GM19452 (cell line): Measurements from ENCODE around the gene PDE8A.

Experiments
- ATAC-seq: cut with Tn5 transposase; IDR thresholded peaks from one replicate; pipeline ENCODE4 v1.9.1; 2021; ENCODE audit not compliant: unreplicated experiment

Gene PDE8A

GRCh38 chr15:85029221-85029620, 47.6 kb downstream of the PDE8A start:
- no peak for ATAC-seq

DNA sequence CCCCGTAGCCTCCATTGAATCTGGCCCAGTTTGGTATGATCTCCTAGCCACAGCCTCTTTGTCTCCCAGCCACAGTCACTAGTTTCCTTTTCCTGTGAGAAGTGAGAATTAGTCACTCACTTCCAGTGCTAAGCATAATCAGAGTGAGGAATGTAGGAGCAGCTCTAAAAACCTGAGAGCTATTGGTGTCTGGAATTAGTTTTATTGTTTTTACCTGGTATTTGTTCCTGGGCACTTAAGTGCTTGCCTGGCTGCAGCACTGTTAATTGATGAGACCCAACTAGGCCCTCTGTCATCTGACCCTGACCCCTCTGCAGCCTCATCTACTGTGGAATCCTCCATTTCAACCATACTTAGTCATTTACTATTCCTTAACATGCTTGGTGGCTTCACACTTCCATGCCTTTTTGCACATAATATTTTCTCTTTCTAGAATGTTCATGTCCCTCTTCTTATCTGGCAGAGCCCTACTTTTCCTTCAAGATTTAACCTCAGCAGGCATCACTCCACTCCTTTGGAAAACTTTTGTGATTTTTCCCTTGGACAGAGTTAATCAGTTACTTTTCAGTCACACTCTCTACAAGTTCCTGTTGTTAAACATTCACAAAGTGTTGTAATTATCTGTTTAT, 48.8 kb downstream of the PDE8A start:
- ATAC-seq, result peak; percentile 46

DNA sequence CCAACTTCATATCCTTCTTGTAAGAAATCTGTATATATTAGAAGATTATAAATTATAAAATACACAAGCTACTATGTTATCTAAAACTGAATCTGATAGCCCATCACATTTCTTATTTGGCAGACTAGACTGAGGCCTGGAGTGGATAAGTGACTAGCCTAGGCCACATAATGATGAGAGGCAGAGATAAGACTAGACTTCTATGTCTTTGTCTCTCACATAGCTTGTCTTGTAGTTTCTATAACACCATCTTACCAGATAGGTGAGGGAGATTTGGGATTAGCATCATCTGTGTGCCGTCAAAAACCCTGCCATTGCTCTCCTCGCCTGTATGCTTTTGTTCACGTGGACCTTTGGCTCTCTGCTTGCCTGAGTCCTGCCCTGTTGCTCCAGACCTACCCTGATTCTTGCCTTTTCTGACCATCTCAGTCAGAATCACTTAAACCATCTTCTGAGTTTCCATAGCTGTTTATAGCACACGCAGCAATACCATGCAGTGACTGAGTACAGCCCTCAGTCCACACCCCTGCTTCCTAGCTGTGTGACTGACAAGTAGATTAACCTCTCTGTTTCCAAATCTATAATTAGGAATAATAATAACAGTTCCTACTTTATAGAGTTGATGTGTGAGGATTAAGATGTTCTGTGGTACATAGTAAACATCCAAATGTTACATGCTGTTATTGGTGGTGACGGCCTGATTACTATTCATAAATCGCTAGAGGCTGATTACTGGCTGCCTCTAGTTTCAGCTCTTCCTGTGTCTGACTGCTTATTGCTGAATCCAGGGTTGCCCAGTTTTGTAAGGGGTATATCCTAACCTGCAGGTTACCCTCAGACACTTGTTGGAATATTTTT, 49.7 kb downstream of the PDE8A start:
- ATAC-seq, result no peak

- ATAC-seq, result no peak
These were observed 50.4 kb downstream of the PDE8A start for GRCh38 chr15:85031944-85032558.

DNA sequence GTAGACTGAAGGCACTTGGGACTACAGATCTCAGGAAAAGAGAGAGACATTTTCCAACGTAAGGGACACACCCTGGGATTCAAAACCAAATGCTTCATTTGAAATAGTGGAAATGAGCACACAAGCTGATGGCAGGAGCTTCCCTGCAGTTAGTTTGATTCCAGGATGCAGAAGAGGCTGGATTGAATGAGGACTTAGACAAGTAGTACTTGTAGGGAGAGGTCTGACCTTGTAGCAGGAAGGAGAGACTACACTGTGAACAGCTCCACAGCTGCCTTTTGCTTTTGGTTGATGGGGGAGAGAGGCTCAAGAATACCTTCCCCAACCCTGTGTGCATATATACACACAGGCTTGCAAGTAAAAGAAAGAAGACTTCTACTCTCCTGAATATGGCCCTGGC, 51.5 kb downstream of the PDE8A start:
- no peak for ATAC-seq

DNA sequence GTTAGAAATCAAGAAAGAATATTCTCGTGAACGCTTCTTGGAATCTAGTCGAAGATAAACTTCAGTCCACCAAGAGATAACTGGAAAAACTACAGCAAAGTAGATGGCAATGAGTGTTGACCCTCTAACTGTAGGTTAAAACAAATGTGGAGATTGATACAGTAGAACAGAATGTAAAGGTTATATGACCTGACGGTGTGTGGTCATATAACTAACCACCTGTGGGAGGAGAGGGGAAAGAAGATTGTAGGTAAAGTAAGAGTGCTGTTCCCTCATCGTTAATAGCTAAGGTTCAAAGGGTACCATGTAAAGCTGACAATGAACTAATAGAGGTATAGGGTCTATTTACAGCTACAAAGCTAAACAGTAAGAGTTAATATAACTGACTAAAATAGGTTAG, 52.6 kb downstream of the PDE8A start:
- no peak for ATAC-seq

- no peak for ATAC-seq
These were observed 54.3 kb downstream of the PDE8A start for GRCh38 chr15:85035980-85036379.

GRCh38 chr15:85036716-85037115, 55.1 kb downstream of the PDE8A start:
- ATAC-seq, result no peak

DNA sequence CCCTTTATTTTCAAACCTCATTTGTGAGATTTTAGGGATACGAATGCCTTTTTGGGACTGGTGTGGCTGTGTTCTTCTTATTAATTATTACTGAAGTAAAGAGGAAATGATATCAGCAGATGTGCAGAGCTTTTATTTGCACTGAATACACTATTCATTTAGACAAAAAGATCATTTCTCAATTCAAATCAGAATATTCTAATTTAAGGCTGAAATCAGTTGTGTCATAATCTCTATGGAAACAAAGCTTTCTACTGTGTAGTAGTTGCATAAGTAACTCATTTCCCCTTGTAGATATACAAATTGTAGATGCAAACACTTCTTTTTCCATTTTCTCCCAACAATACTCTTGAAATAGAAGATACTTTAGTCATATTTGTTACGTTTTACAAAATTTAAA, 56.0 kb downstream of the PDE8A start:
- no peak for ATAC-seq

GRCh38 chr15:85041230-85041629, 59.6 kb downstream of the PDE8A start:
- ATAC-seq, result no peak

DNA sequence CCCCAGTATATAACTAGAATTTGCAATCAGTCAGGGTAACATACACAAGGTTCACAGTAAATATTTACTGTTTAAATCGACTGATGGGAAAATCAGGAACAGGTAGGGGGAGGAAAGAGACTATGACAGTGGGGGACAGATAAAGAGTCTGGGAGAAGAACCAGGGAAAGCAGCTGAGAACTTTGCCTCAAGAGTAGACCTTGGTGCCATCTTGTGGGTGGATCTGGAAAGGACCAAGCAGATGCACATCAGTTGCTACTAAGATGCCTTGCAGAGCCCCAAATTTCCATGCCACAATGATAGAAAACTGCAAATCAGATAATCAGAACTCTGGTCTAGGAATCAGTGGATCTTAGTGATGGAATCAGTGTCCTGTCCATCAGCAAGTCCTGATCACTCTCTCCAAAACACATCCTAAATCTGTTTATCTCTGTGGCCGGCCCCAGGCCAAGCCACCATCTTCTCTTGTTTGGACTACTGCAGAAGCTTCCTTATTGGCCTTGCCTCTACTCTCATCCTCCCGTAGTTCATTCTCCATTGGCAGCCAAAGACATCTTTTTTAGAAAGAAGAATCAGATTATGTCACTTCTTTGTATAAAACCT, 62.7 kb downstream of the PDE8A start:
- no peak for ATAC-seq

- ATAC-seq, result no peak
These were observed 63.2 kb downstream of the PDE8A start for GRCh38 chr15:85044894-85045293.

- ATAC-seq, result no peak
These were observed 64.0 kb downstream of the PDE8A start for GRCh38 chr15:85045615-85046014.

DNA sequence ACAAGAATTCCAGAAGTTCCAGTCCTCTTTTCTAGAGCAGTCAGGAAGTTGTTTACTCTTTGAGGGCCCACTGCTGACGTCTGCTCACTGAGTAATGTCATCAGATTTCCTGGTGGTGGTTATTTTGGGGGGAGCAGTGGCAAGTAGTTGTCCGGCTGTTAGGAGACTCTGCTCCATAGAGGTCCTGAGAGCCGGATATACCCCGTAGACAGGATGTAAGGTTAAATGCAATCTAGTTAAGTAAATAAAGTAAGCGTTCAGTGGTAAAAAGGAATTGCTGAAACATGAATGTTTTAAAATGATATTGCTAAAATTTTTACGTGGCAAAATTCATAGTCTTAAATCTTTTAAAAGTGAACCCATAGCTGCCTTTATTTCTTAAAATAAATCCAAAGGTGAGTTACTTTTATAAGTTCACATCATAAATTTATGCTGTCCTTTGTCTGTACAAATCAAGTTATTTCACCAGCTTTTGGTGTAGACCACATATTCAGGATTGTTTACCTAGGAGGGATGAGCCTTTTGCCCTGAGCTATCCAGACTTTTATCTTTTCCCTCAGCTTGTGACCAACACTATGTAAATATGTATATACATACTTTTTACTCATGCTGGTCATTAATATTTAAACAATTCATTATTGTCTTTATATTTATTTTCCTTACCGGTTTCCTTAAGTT, 65.8 kb downstream of the PDE8A start:
- no peak for ATAC-seq

- ATAC-seq, result no peak
These were observed 66.8 kb downstream of the PDE8A start for GRCh38 chr15:85048430-85048829.

- ATAC-seq, result no peak
These were observed 68.1 kb downstream of the PDE8A start for GRCh38 chr15:85049805-85050204.

DNA sequence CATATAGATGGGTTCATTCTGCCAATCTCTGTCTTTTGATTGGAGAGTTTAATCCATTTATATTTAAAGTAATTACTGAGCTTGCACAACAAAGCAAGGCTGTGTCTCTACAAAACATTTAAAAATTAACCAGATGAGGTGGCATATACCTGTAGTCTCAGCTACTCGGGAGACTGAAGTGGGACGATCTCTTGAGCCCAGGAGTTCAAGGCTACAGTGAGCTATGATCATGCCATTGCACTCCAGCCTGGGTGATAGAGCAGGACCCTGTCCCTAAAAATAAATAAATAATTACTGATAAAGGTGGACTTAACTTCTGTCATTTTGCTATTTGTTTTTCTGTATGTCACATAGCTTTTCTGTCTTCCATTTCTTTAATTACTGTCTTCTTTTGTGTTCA, 78.1 kb downstream of the PDE8A start:
- no peak for ATAC-seq

DNA sequence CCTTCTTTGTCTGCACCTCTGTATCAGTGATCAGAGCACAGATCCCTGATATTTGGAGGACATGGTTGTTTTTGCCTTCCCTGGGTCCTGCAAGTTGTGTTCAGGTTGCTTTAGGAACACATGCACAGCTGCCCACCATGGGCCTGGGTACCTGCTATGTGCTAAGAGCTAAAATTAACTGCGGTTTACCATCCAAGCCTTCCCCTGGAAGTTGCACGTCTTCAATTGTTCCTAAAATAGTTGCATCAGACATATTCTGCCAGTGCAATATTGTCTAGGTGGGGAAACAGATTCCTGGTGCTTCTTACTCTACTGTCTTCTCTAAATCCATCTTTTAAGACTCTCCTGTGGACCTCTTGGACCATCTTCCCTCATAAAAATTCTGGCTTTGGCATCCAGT, 80.9 kb downstream of the PDE8A start:
- ATAC-seq, result no peak

GRCh38 chr15:85063088-85063487, 81.4 kb downstream of the PDE8A start:
- no peak for ATAC-seq

GRCh38 chr15:85063522-85064079, 81.9 kb downstream of the PDE8A start:
- ATAC-seq, result no peak

- ATAC-seq, result no peak
These were observed 83.1 kb downstream of the PDE8A start for GRCh38 chr15:85064710-85065109.
